Naive thymus-derived CD4-positive, alpha-beta T cell (primary cell): ENCODE results near the gene CCDC57. TPM values are rescaled to one million over a fixed set of nuclear protein-coding genes. Genes with fewer than 3 reads are reported as not detected.
A peak's percentile ranks its signal among the peaks of the same experiment; 100 is the strongest.
"Not testable (repeated sequence)": the region's sequence is repeated elsewhere in the genome, so short reads cannot be mapped to it uniquely, and the experiment has no call there.

Source experiments
- ATAC-seq: fragments of 150-1000 bp; cut with Tn5 transposase; 2 replicates; pipeline ENCODE4 v1.10.0; 2021; ENCODE audit warnings: mild to moderate bottlenecking, moderate library complexity
- CTCF ChIA-PET: fragments of 350-600 bp; sonication (Branson Sonifier 250); formaldehyde crosslinking; loops from one replicate; lab custom pipeline; 2021; ENCODE audit warnings: antibody characterized with exemption; lab: Charles Lee
- POLR2A ChIA-PET: fragments of 350-600 bp; sonication (Branson Sonifier 250); formaldehyde crosslinking; loops from one replicate; lab custom pipeline; 2021; ENCODE audit warnings: antibody characterized with exemption, inconsistent platforms; lab: Charles Lee
- DNase-seq, 9 donors: peaks; one replicate each; pipeline versions ENCODE4 v3.0.0 to v3.0.0-alpha.2; 2020 to 2022; ENCODE audit warnings: mixed read lengths in 1 of 9
- H3K27ac ChIP-seq: one replicate; pipeline ENCODE4 v1.7.0; 2013; ENCODE audit warnings: mild to moderate bottlenecking, low read depth, low read length, moderate library complexity
- H3K27me3 ChIP-seq, 2 donors: one replicate each; pipeline ENCODE4 v1.7.0; 2013; ENCODE audit warnings: low read length in 2 of 2, mild to moderate bottlenecking in 2 of 2, moderate library complexity in 2 of 2; ENCODE audit not compliant: control insufficient read depth in 2 of 2, insufficient read depth in 2 of 2
- H3K36me3 ChIP-seq, 3 experiments: 1 replicate in 2 of 3; 2 replicates in 1 of 3; pipeline ENCODE4 v1.7.0; 2013; ENCODE audit warnings: low read length in 3 of 3, mild to moderate bottlenecking in 3 of 3, moderate library complexity in 1 of 3; ENCODE audit not compliant: insufficient read depth in 3 of 3, control insufficient read depth in 2 of 3
- H3K4me1 ChIP-seq, 2 donors: one replicate each; pipeline ENCODE4 v1.7.0; 2013; ENCODE audit warnings: low read length in 2 of 2, mild to moderate bottlenecking in 2 of 2, moderate library complexity in 1 of 2; ENCODE audit not compliant: control insufficient read depth in 2 of 2, insufficient read depth in 2 of 2
- H3K4me3 ChIP-seq: 2 replicates; pipeline ENCODE4 v1.7.0; 2013; ENCODE audit warnings: mild to moderate bottlenecking, low read length
- H3K9me3 ChIP-seq, 3 experiments: 1 replicate in 2 of 3; 2 replicates in 1 of 3; pipeline ENCODE4 v1.7.0; 2013; ENCODE audit warnings: low read length in 3 of 3; ENCODE audit not compliant: control insufficient read depth in 2 of 3
- H3K27ac Mint-ChIP-seq, 9 donors: one replicate each; pipeline ENCODE4 v1.8.0; 2020 to 2022; ENCODE audit warnings: mixed read lengths in 9 of 9, mild to moderate bottlenecking in 8 of 9, moderate library complexity in 5 of 9, inconsistent platforms in 2 of 9
- H3K27me3 Mint-ChIP-seq, 5 donors: one replicate each; pipeline ENCODE4 v1.8.0; 2021 to 2022; ENCODE audit warnings: mixed read lengths in 5 of 5, mild to moderate bottlenecking in 1 of 5
- H3K36me3 Mint-ChIP-seq, 5 donors: one replicate each; pipeline ENCODE4 v1.8.0; 2020 to 2022; ENCODE audit warnings: mixed read lengths in 5 of 5, mild to moderate bottlenecking in 3 of 5, inconsistent platforms in 1 of 5
- H3K4me1 Mint-ChIP-seq, 7 donors: one replicate each; pipeline ENCODE4 v1.8.0; 2020 to 2022; ENCODE audit warnings: mixed read lengths in 7 of 7, mild to moderate bottlenecking in 3 of 7, inconsistent platforms in 1 of 7
- H3K4me3 Mint-ChIP-seq, 10 donors: one replicate each; pipeline ENCODE4 v1.8.0; 2020 to 2022; ENCODE audit warnings: mild to moderate bottlenecking in 10 of 10, mixed read lengths in 10 of 10, moderate library complexity in 6 of 10, inconsistent platforms in 2 of 10
- H3K9me3 Mint-ChIP-seq, 11 donors: one replicate each; pipeline ENCODE4 v1.8.0; 2020 to 2022; ENCODE audit warnings: mixed read lengths in 11 of 11, mild to moderate bottlenecking in 4 of 11, inconsistent platforms in 1 of 11, moderate library complexity in 1 of 11
- intact Hi-C, 2 donors: fragments of 100-400 bp; cut with micrococcal nuclease; formaldehyde crosslinking; loops; one replicate each; pipeline ENCODE4 v1.15.1; 2023
- polyA plus RNA-seq, 2 donors: library from polyadenylated mRNA; unstranded; fragments of 300-500 nt; fragmentation: Illumina TruSeq; gene quantifications; one replicate each; pipeline ENCODE4 v1.2.3, GENCODE V29; 2021
- total RNA-seq, 6 experiments: library from RNA in 5 of 6; stranded (reverse) in 5 of 6; gene quantifications; 1 replicate in 5 of 6; 2 replicates in 1 of 6; pipeline ENCODE4 v1.2.3 and lab custom pipeline; 2021 to 2026

Gene CCDC57, protein sequence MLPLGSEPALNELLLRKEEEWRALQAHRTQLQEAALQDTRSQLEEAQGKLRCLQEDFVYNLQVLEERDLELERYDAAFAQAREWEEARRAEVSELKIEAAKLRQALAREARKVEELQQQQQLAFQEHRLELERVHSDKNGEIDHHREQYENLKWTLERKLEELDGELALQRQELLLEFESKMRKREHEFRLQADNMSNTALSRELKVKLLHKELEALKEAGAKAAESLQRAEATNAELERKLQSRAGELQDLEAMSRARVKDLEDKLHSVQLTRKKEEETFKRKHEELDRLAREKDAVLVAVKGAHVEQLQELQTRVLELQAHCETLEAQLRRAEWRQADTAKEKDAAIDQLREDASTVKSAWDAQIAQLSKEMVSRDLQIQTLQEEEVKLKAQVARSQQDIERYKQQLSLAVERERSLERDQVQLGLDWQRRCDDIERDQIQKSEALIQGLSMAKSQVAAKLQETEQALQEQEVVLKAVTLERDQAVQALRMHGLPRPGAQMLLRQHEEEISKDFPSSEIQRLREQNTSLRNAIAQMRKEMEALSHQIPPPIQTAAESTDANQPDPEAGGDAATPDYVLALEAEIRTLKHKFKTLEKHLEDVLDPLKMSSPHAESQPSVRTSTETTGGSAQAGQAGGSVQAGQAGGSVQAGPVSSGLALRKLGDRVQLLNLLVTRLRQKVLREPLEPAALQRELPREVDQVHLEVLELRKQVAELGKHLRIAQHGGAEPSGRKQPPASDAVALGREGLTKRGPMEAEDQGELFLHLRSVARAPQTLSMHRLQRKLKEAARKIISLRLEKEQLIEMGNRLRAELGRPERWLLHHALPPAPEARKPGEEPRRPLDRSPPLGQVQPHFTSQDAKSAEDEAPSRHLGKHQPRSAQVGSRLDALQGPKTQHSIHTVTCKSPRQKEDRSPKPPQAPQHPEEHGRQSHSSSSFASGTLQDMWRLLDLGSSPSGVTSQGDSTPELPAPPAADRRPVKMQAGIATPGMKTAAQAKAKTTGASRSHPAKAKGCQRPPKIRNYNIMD
- total RNA-seq (100 to 1,000 TPM in 2 of 5 experiments, 10 to 100 TPM in 3; 75.7 to 127 (median 95.0) TPM), polyA plus RNA-seq (10 to 100 TPM; 32.1 to 36.8 TPM), total RNA-seq (lab: John Stamatoyannopoulos, UW) (114 reads per million, percentile 86 among the genes with 10 or more reads in this experiment)

DNA sequence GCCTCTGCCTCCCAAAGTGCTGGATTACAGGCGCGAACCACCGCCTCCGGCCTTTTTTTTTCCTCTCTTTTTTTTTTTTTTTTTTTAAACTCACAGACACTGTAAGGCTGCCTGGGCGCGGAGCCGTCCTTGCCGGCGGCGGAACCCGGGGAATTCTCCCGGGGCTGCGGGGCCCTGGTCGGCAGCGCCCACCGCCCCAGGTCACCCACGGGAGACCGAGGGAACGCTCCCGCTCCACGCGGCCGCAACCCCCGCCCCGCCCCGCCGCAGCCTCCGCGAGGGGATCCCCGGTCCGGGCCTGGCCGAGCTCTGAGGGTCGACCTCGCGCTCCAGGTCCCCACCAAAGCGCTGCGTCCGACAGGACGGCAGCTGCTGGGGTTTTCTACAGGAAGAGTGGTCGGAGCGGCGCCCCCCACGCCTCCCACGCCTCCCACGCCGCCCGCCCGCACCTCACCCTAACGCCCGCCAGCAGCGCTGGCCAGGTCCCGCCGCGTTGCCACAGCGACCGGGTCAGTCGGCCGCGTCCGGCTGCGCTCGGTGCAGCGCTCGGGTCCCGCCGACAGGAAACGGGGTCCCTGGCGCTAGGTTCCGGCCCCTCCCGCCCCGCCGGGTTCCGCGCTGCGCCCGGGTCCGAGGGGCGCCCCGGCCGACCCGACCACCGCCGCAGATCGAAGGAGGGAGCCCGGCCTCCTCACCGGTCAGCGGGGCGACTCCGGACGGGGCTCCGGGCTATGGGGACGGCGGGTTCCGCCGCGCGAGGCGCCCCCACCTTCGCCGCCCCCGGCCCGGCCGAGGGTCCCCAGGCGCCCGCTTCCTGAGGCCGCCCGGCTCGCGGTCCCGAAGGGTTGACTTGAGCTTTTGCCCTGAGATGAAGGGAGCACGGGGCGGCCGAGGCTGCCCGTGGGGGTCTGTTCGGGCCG lies at the start of gene CCDC57:
Gene CCDC57 (minus strand): TSS at position 512 of the 920 bp plus-strand sequence. CDS start 10,898 bp downstream, outside the sequence.
- Histone ChIP-seq H3K36me3 (peaks cover 0 to 4% (median 0%) of the 10 kb centered on the region in 3 experiments), H3K27me3 (no peaks in the 10 kb centered on the region), H3K27ac (peak within 1 kb of the TSS; percentile 82), H3K4me1 (peaks cover 23 to 31% of the 10 kb centered on the region in 2 donors), H3K4me3 (peak within 1 kb of the TSS; percentile 68), H3K9me3 (no peaks in the 10 kb centered on the region)
- ChIA-PET POLR2A (interaction anchor here (1.1 to 3.5 kb wide), 7 partner anchors 10 to 89 kb away, joined by 3 to 15 read pairs (median 7); partner anchors contain the start of gene SLC16A3), CTCF (interaction anchor here (1.1 to 1.2 kb wide), 2 partner anchors 11 to 24 kb away, joined by 3 read pairs; no protein-coding TSS in a partner anchor)
- Mint-ChIP-seq H3K36me3 (peaks cover 0 to 2% (median 0%) of the 10 kb centered on the region in 5 donors), H3K9me3 (peaks cover 0 to 1% (median 0%) of the 10 kb centered on the region in 11 donors), H3K4me1 (peaks cover 5 to 45% (median 35%) of the 10 kb centered on the region in 7 donors), H3K27ac (peak within 1 kb of the TSS; percentile 41 to 88 (median 79)), H3K4me3 (peak within 1 kb of the TSS; percentile 70 to 86 (median 82)), H3K27me3 (peaks cover 0 to 2% (median 0%) of the 10 kb centered on the region in 5 donors)
- intact Hi-C loops = loop anchor here (1.0 to 10.0 kb wide), 2 partner anchors 17 to 88 kb away; partner anchors contain the start of gene SLC16A3 (in 1 of the 2)
- DNase-seq = peak in 2 of 9 donors; percentile 52 to 83
- peak; percentile 61 for ATAC-seq

DNA sequence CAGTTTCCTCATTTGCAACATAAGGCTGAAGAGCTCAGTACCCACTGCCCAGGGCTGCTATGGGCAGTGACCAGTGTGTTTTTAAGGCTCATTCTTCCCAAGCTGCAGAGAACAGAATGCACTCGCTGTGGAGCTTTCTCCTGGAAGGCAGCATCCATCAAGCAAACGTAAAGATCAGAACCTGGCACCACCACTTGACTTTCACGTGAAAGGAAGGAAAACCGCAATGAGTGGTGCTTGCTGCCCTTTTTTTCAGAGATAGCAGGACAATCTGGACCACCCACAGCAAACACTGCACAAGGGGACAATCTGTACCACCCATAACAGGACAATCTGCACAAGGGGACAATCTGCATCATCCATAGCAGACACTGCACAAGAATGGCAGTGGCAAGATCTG lies 49.7 kb upstream of the CCDC57 start:
- H3K9me3 Mint-ChIP-seq = peaks cover 0 to 4% (median 0%) of the 10 kb centered on the region in 11 donors
- no peak for DNase-seq
- H3K27me3 Mint-ChIP-seq = no peaks in the 10 kb centered on the region
- H3K4me3 Mint-ChIP-seq = no peak overlapping the region
- POLR2A ChIA-PET = interaction anchor here (0.7 kb wide), 1 partner anchor 8 kb away, joined by 3 read pairs; no protein-coding TSS in a partner anchor
- no peak overlapping the region for H3K4me3 ChIP-seq
- ATAC-seq = no peak
- peaks cover 1 to 6% of the 10 kb centered on the region in 2 donors for H3K4me1 ChIP-seq
- peaks cover 8 to 58% (median 45%) of the 10 kb centered on the region in 7 donors for H3K4me1 Mint-ChIP-seq
- H3K27ac ChIP-seq = no peak overlapping the region
- no peaks in the 10 kb centered on the region for H3K27me3 ChIP-seq
- no peaks in the 10 kb centered on the region for H3K9me3 ChIP-seq
- intact Hi-C loops = no loop called here
- H3K27ac Mint-ChIP-seq = peak overlapping the region in 6 of 9 donors; percentile 21 to 68 (median 47)
- CTCF ChIA-PET = no interaction called here
- peaks cover 6 to 59% (median 29%) of the 10 kb centered on the region in 5 donors for H3K36me3 Mint-ChIP-seq
- peaks cover 27 to 91% (median 38%) of the 10 kb centered on the region in 3 experiments for H3K36me3 ChIP-seq

DNA sequence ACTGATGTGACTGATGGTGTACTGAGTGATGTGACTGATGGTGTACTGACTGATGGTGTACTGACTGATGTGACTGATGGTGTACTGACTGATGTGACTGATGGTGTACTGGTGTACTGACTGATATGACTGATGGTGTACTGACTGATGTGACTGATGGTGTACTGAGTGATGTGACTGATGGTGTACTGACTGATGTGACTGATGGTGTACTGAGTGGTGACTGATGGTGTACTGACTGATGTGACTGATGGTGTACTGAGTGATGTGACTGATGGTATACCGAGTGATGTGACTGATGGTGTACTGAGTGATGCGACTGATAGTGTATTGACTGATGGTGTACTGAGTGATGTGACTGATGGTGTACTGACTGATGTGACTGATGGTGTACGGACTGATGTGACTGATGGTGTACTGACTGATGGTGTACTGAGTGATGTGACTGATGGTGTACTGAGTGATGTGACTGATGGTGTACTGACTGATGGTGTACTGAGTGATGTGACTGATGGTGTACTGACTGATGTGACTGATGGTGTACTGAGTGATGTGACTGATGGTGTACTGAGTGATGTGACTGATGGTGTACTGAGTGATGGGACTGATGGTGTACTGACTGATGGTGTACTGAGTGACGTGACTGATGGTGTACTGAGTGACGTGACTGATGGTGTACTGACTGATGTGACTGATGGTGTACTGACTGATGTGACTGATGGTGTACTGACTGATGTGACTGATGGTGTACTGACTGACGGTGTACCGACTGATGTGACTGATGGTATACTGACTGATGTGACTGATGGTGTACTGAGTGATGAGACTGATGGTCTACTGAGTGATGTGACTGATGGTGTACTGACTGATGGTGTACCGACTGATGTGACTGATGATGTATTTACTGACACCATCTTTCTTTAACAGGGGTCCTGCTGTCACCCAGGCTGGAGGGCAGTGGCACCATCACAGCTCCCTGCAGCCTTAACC lies 47.6 kb upstream of the CCDC57 start:
- H3K9me3 Mint-ChIP-seq, POLR2A ChIA-PET, H3K27ac ChIP-seq, H3K9me3 ChIP-seq, H3K27me3 ChIP-seq, DNase-seq, H3K4me3 ChIP-seq, CTCF ChIA-PET, intact Hi-C loops, ATAC-seq, H3K27me3 Mint-ChIP-seq, H3K4me1 ChIP-seq: not testable (repeated sequence)
- peaks cover 7 to 64% (median 35%) of the 10 kb centered on the region in 5 donors for H3K36me3 Mint-ChIP-seq
- peaks cover 27 to 93% (median 34%) of the 10 kb centered on the region in 3 experiments for H3K36me3 ChIP-seq
- H3K27ac Mint-ChIP-seq = peak overlapping the region in 5 of 9 donors; percentile 35 to 84 (median 71)
- H3K4me1 Mint-ChIP-seq = peaks cover 14 to 55% (median 38%) of the 10 kb centered on the region in 7 donors
- H3K4me3 Mint-ChIP-seq = peak overlapping the region in 1 of 10 donors; percentile 15

DNA sequence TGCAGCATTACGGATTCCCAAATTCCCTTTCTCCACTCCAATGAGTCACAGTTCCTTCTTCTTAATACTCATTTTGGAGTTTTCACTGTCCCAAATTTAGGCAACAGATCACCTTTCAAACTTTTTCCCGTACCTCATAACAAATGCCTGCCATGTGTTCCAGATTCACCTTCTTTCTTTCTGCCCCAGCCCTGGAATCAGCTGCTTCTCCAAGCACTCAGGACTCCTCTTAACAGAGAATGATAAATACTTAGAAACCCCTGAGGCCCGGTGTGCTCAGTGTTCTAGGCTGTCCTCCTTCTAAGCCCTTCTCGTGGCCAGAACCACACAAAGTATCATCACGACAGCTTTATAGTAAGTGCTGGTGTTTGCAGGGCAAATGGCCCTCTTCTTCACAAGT lies 45.9 kb upstream of the CCDC57 start:
- Histone ChIP-seq H3K4me3 (no peak overlapping the region), H3K9me3 (no peaks in the 10 kb centered on the region), H3K27ac (peak overlapping the region; percentile 17), H3K27me3 (no peaks in the 10 kb centered on the region), H3K4me1 (no peaks in the 10 kb centered on the region), H3K36me3 (peaks cover 23 to 81% (median 25%) of the 10 kb centered on the region in 3 experiments)
- Mint-ChIP-seq H3K27me3 (no peaks in the 10 kb centered on the region), H3K27ac (peak overlapping the region in 8 of 9 donors; percentile 0 to 82 (median 49)), H3K4me1 (peaks cover 14 to 55% (median 33%) of the 10 kb centered on the region in 7 donors), H3K36me3 (peaks cover 7 to 57% (median 35%) of the 10 kb centered on the region in 5 donors), H3K9me3 (peaks cover 0 to 4% (median 0%) of the 10 kb centered on the region in 11 donors), H3K4me3 (no peak overlapping the region)
- ChIA-PET CTCF (no interaction called here), POLR2A (interaction anchor here (0.5 kb wide), 1 partner anchor 367 kb away, joined by 3 read pairs; the partner anchor contains the start of gene ALYREF)
- DNase-seq (no peak), ATAC-seq (no peak)
- intact Hi-C loops = no loop called here

DNA sequence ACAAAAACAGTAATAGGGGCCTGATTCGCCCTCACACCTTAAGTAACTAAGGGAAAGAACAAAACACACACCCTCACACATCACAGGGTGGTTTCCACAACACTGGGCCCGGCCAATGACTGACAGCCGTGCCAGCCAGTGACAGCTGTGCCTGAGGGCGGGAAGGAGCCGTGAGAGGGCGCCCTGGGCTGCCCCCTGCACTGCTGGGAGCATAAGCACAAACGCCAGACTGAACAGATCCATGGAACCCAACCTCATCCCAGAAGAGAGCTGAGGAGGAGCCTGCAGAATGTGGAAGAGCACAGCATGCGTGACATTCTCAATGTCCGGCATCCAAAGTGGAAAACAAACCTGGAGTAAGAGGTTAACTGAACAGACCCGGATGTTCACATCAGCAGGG lies 44.8 kb upstream of the CCDC57 start:
- Mint-ChIP-seq H3K27ac (peak overlapping the region; percentile 44 to 90 (median 79)), H3K36me3 (peaks cover 7 to 64% (median 40%) of the 10 kb centered on the region in 5 donors), H3K27me3 (no peaks in the 10 kb centered on the region), H3K4me1 (peaks cover 14 to 51% (median 33%) of the 10 kb centered on the region in 7 donors), H3K9me3 (peaks cover 0 to 4% (median 0%) of the 10 kb centered on the region in 11 donors), H3K4me3 (peak overlapping the region in 3 of 10 donors; percentile 11 to 49 (median 36))
- ChIA-PET POLR2A (no interaction called here), CTCF (no interaction called here)
- Histone ChIP-seq H3K4me3 (no peak overlapping the region), H3K36me3 (peaks cover 27 to 81% (median 36%) of the 10 kb centered on the region in 3 experiments), H3K9me3 (no peaks in the 10 kb centered on the region), H3K4me1 (no peaks in the 10 kb centered on the region), H3K27ac (peak overlapping the region; percentile 34), H3K27me3 (no peaks in the 10 kb centered on the region)
- peak in 3 of 9 donors; percentile 40 to 56 (median 45) for DNase-seq
- intact Hi-C loops = no loop called here
- peak; percentile 91 for ATAC-seq
